Motor neuron (in vitro differentiated cells): Measurements from ENCODE around the gene NTN4. TPM values are rescaled to one million over a fixed set of nuclear protein-coding genes. Genes with fewer than 3 reads are reported as not detected.

Source experiments
- ATAC-seq, 8 experiments: fragments of 200-7000 bp; cut with Tn5 transposase; replicated peaks in 6 of 8; 2 replicates each; pipeline ENCODE4 v1.8.0; 2021; ENCODE audit warnings: mild to moderate bottlenecking in 8 of 8, moderate library complexity in 8 of 8
- H3K27ac ChIP-seq, 2 donors: fragments of 250-450 bp; sonication (Bioruptor Pico); 2 replicates each; pipeline ENCODE4 v1.9.0; 2021; ENCODE audit warnings: antibody characterized with exemption in 2 of 2, mild to moderate bottlenecking in 2 of 2, moderate library complexity in 1 of 2
- H3K4me1 ChIP-seq, 2 donors: fragments of 250-450 bp; sonication (Bioruptor Pico); replicated peaks in 1 of 2; 2 replicates each; pipeline ENCODE4 v1.6.1; 2021; ENCODE audit warnings: antibody characterized with exemption in 2 of 2, mild to moderate bottlenecking in 2 of 2, moderate library complexity in 1 of 2
- H3K4me3 ChIP-seq, 5 donors: fragments of 250-450 bp; sonication (Bioruptor Pico); 2 replicates each; pipeline ENCODE4 v1.9.0; 2021; ENCODE audit warnings: antibody characterized with exemption in 5 of 5, mild to moderate bottlenecking in 5 of 5, moderate library complexity in 4 of 5
- WGBS, 10 experiments: fragments of 450-650 bp; shearing (Covaris generic); methylation state at CpG; one replicate each; pipeline ENCODE4 v1.0.0; 2022; 5-methylcytosine and 5-hydroxymethylcytosine counted together
- in situ Hi-C, 9 experiments: fragments of 400-800 bp; cut with MboI; loops; one replicate each; pipeline ENCODE4 v1.15.0; 2021; ENCODE audit warnings: low sequenced_read_pairs in 9 of 9, low pct_unique_long_range_greater_than_20kb in 2 of 9; ENCODE audit not compliant: unreplicated experiment in 9 of 9
- total RNA-seq, 8 experiments: library from RNA; unstranded; fragments of 300-600 nt; gene quantifications; 2 replicates each; pipeline versions ENCODE4 v1.2.3 to v1.2.4, GENCODE V29; 2022

Gene NTN4
- total RNA-seq, 8 experiments from 2014 or later: 4.3 to 50.8 (median 8.7) TPM

- Histone ChIP-seq H3K4me1 (no peaks in the 10 kb centered on the region), H3K4me3 (no peak overlapping the region), H3K27ac (no peak overlapping the region)
- no peak for ATAC-seq
- in situ Hi-C loops: loop anchor here in 8 of 9 experiments (10.0 to 25.0 kb wide), 3 partner anchors 186 to 226 kb away; no protein-coding TSS in a partner anchor
- 48 to 100% (median 86%) methylated on average over 1 to 2 of the region's 2 CpGs; no CpG with 5 or more reads in 1 of the 10 experiments for WGBS, 10 experiments
Observed at GRCh38 chr12:95810411-95810810, 19.8 kb upstream of the NTN4 start.

GRCh38 chr12:95809000-95809680 lies 18.6 kb upstream of the NTN4 start:
- 80 to 100% (median 94%) methylated on average over 1 to 7 of the region's 7 CpGs; no CpG with 5 or more reads in 1 of the 10 experiments for WGBS, 10 experiments
- in situ Hi-C loops: loop anchor here in 6 of 9 experiments (25.0 kb wide), 1 partner anchor 222 kb away; no protein-coding TSS in a partner anchor
- ATAC-seq: no peak
- Histone ChIP-seq H3K4me1 (no peaks in the 10 kb centered on the region), H3K4me3 (no peak overlapping the region), H3K27ac (no peak overlapping the region)

- H3K27ac ChIP-seq: no peak overlapping the region
- ATAC-seq: peak in 1 of 8 experiments; percentile 7
- 0 to 91% (median 55%) methylated on average over 1 to 6 of the region's 7 CpGs; no CpG with 5 or more reads in 2 of the 10 experiments for WGBS, 10 experiments
- no peak overlapping the region for H3K4me3 ChIP-seq
- in situ Hi-C loops: loop anchor here in 6 of 9 experiments (25.0 kb wide), 1 partner anchor 221 kb away; no protein-coding TSS in a partner anchor
- H3K4me1 ChIP-seq: no peaks in the 10 kb centered on the region
Observed at GRCh38 chr12:95808146-95808545, 17.6 kb upstream of the NTN4 start.

- H3K4me3 ChIP-seq: no peak overlapping the region
- H3K4me1 ChIP-seq: no peaks in the 10 kb centered on the region
- H3K27ac ChIP-seq: no peak overlapping the region
- ATAC-seq: peak in 4 of 8 experiments; percentile 22 to 94 (median 76)
- 0 to 96% (median 74%) methylated on average over 2 to 5 of the region's 5 CpGs; no CpG with 5 or more reads in 1 of the 10 experiments for WGBS, 10 experiments
- in situ Hi-C loops: loop anchor here in 6 of 9 experiments (25.0 kb wide), 1 partner anchor 219 kb away; no protein-coding TSS in a partner anchor
Observed at GRCh38 chr12:95805864-95806671, 15.5 kb upstream of the NTN4 start.

GRCh38 chr12:95804291-95804690 lies 13.7 kb upstream of the NTN4 start:
- Histone ChIP-seq H3K4me3 (no peak overlapping the region), H3K27ac (no peak overlapping the region), H3K4me1 (no peaks in the 10 kb centered on the region)
- 60 to 100% (median 70%) methylated on average over 1 to 3 of the region's 3 CpGs; no CpG with 5 or more reads in 2 of the 10 experiments for WGBS, 10 experiments
- no peak for ATAC-seq
- in situ Hi-C loops: loop anchor here in 6 of 9 experiments (25.0 kb wide), 1 partner anchor 217 kb away; no protein-coding TSS in a partner anchor

GRCh38 chr12:95803817-95804216 lies 13.3 kb upstream of the NTN4 start:
- Histone ChIP-seq H3K27ac (no peak overlapping the region), H3K4me1 (no peaks in the 10 kb centered on the region), H3K4me3 (no peak overlapping the region)
- in situ Hi-C loops: loop anchor here in 6 of 9 experiments (25.0 kb wide), 1 partner anchor 217 kb away; no protein-coding TSS in a partner anchor
- ATAC-seq: no peak
- whole genome bisulfite sequencing, 10 experiments: 0 to 100% (median 92%) methylated on average over 1 of the region's 1 CpG; no CpG with 5 or more reads in 1 of the 10 experiments

- in situ Hi-C loops: loop anchor here in 6 of 9 experiments (25.0 kb wide), 1 partner anchor 215 kb away; no protein-coding TSS in a partner anchor
- Histone ChIP-seq H3K4me3 (no peak overlapping the region), H3K27ac (no peak overlapping the region), H3K4me1 (no peaks in the 10 kb centered on the region)
- ATAC-seq: peak in 3 of 8 experiments; percentile 37 to 59 (median 49)
- 12 to 100% (median 79%) methylated on average over 1 to 5 of the region's 5 CpGs for WGBS, 10 experiments
Observed at GRCh38 chr12:95802482-95803270, 12.1 kb upstream of the NTN4 start.

GRCh38 chr12:95796982-95797289 lies 6.4 kb upstream of the NTN4 start:
- in situ Hi-C loops: no loop called here
- WGBS, 10 experiments: 15 to 75% (median 61%) methylated on average over 1 to 2 of the region's 2 CpGs; no CpG with 5 or more reads in 2 of the 10 experiments
- Histone ChIP-seq H3K4me1 (no peaks in the 10 kb centered on the region), H3K27ac (no peak overlapping the region), H3K4me3 (no peak overlapping the region)
- no peak for ATAC-seq

- Histone ChIP-seq H3K27ac (no peak overlapping the region), H3K4me3 (no peak overlapping the region), H3K4me1 (no peaks in the 10 kb centered on the region)
- 0 to 100% (median 86%) methylated on average over 1 to 4 of the region's 4 CpGs; no CpG with 5 or more reads in 2 of the 10 experiments for WGBS, 10 experiments
- no peak for ATAC-seq
- in situ Hi-C loops: no loop called here
Observed at GRCh38 chr12:95796225-95796981, 5.8 kb upstream of the NTN4 start.

GRCh38 chr12:95790917-95791849 lies 619 bp upstream of the NTN4 start:
- peak overlapping the region; percentile 56 to 77 (median 63) for H3K4me3 ChIP-seq
- 0 to 57% (median 5%) methylated on average over 1 to 12 of the region's 49 CpGs; no CpG with 5 or more reads in 1 of the 10 experiments for WGBS, 10 experiments
- in situ Hi-C loops: no loop called here
- no peak overlapping the region for H3K27ac ChIP-seq
- ATAC-seq: peak; percentile 7 to 53 (median 42)
- peaks cover 5 to 9% of the 10 kb centered on the region in 2 donors for H3K4me1 ChIP-seq
